SU-DHL-6 (cell line): ENCODE data around the gene CNPY1.

Source experiments
- CTCF ChIP-seq: fragments of 200-600 bp; sonication (generic); IDR thresholded peaks from one replicate; pipeline ENCODE4 v1.5.1; 2017; ENCODE audit warnings: antibody characterized with exemption, mild to moderate bottlenecking, low read length, moderate library complexity; ENCODE audit not compliant: insufficient read depth, poor library complexity, severe bottlenecking
- EZH2phosphoT487 ChIP-seq: fragments of 200-600 bp; sonication (generic), shearing (Covaris generic); conservative IDR thresholded peaks from 2 replicates; pipeline ENCODE4 v1.6.1; 2018; ENCODE audit warnings: mild to moderate bottlenecking, antibody characterized with exemption, low read length, moderate library complexity, mixed read lengths

GRCh38 chr7:155512246-155512887 is 34.0 kb downstream of the CNPY1 start:
- no peak for TF ChIP-seq CTCF
- no peak for TF ChIP-seq EZH2phosphoT487
